ENCODE results near the gene USP6NL. TPM values are rescaled to one million over a fixed set of nuclear protein-coding genes. Genes with fewer than 3 reads are reported as not detected.
"Not testable (repeated sequence)": the region's sequence is repeated elsewhere in the genome, so short reads cannot be mapped to it uniquely, and the experiment has no call there.

Gene USP6NL
- total RNA-seq, 2 donors from 2014 or later = 13.5 to 19.3 TPM

GRCh38 chr10:11437391-11438142 is 173.9 kb downstream of the USP6NL start:
- H3K36me3 ChIP-seq = no peaks in the 10 kb centered on the region
- TF ChIP-seq, protein P1, sequence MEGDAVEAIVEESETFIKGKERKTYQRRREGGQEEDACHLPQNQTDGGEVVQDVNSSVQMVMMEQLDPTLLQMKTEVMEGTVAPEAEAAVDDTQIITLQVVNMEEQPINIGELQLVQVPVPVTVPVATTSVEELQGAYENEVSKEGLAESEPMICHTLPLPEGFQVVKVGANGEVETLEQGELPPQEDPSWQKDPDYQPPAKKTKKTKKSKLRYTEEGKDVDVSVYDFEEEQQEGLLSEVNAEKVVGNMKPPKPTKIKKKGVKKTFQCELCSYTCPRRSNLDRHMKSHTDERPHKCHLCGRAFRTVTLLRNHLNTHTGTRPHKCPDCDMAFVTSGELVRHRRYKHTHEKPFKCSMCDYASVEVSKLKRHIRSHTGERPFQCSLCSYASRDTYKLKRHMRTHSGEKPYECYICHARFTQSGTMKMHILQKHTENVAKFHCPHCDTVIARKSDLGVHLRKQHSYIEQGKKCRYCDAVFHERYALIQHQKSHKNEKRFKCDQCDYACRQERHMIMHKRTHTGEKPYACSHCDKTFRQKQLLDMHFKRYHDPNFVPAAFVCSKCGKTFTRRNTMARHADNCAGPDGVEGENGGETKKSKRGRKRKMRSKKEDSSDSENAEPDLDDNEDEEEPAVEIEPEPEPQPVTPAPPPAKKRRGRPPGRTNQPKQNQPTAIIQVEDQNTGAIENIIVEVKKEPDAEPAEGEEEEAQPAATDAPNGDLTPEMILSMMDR (IDR thresholded peaks at IDR 0.05) = no peak

DNA sequence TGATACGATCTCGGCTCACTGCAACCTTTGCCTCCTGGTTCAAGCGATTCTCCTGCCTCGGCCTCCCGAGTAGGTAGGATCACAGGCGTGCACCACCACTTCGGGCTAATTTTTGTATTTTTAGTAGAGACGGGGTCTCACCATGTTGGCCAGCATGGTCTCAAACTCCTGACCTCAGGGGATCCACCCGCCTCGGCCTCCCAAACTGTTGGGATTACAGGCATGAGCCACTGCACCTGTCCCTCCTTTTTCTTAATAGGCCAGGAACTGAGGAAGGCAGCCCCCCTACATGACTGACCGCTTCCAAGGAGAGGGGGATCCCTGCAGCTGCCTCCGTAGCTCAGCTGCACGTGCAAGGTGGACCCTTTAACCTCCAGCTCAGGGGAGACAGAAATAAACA is 175.0 kb downstream of the USP6NL start:
- H3K4me3 ChIP-seq; H3K9me3 ChIP-seq; DNase-seq; H3K4me1 ChIP-seq; H3K9ac ChIP-seq (ENCODE audit: low read depth in 2 of 2, low read length in 2 of 2); H3K36me3 ChIP-seq; H3K27ac ChIP-seq; H3K27me3 ChIP-seq; intact Hi-C loops (cut with DNase I): not testable (repeated sequence)

More at GRCh38 chr10:11437391-11438142, 173.9 kb downstream of the USP6NL start:
- no peak for DNase-seq
- H3K9ac ChIP-seq (ENCODE audit: low read depth in 2 of 2, low read length in 2 of 2) = no peak overlapping the region
- no peaks in the 10 kb centered on the region for H3K4me1 ChIP-seq
- H3K4me3 ChIP-seq = no peak overlapping the region
- no peaks in the 10 kb centered on the region for H3K9me3 ChIP-seq
- H3K27me3 ChIP-seq = no peaks in the 10 kb centered on the region
- H3K27ac ChIP-seq = no peak overlapping the region
- intact Hi-C loops (cut with DNase I) = no loop called here

- intact Hi-C loops (cut with DNase I) = no loop called here
- no peak overlapping the region for H3K27ac ChIP-seq
- no peak overlapping the region for H3K4me3 ChIP-seq
- no peak for DNase-seq
- TF ChIP-seq, protein P1 (IDR thresholded peaks at IDR 0.05) = no peak
- H3K9me3 ChIP-seq = no peaks in the 10 kb centered on the region
- H3K27me3 ChIP-seq = no peaks in the 10 kb centered on the region
- H3K9ac ChIP-seq (ENCODE audit: low read depth in 2 of 2, low read length in 2 of 2) = no peak overlapping the region
- H3K4me1 ChIP-seq = no peaks in the 10 kb centered on the region
- H3K36me3 ChIP-seq = no peaks in the 10 kb centered on the region
Observed at GRCh38 chr10:11435581-11435981, 175.9 kb downstream of the USP6NL start.

GRCh38 chr10:11434324-11434723 is 177.1 kb downstream of the USP6NL start:
- Histone ChIP-seq H3K9ac (ENCODE audit: low read depth in 2 of 2, low read length in 2 of 2) (no peak overlapping the region), H3K9me3 (no peaks in the 10 kb centered on the region), H3K27me3 (no peaks in the 10 kb centered on the region), H3K36me3 (no peaks in the 10 kb centered on the region), H3K4me3 (no peak overlapping the region), H3K27ac (no peak overlapping the region), H3K4me1 (no peaks in the 10 kb centered on the region)
- no peak for DNase-seq
- intact Hi-C loops (cut with DNase I) = no loop called here
- TF ChIP-seq, protein P1 (IDR thresholded peaks at IDR 0.05) = no peak

DNA sequence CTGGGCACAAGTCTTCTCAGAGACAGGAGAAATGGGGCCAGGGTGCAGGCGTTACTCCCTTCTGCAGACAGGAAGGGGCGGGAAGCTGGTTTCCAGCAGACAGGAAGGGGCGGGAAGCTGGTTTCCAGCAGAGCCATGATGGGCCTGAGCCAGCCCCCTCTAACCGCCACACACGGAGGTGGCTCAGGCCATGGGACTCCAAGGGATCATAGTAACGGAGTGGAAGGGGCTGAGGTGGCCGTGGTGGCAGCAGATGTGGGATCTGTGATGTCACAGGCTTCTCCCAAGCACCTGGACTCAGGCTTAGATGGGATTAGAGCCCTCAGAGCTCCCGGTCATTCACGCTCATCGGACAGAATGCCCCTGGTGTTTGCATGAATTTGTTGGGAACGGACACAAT is 177.8 kb downstream of the USP6NL start:
- DNase-seq = no peak
- Histone ChIP-seq H3K9me3 (no peaks in the 10 kb centered on the region), H3K4me3 (no peak overlapping the region), H3K36me3 (no peaks in the 10 kb centered on the region), H3K9ac (ENCODE audit: low read depth in 2 of 2, low read length in 2 of 2) (no peak overlapping the region), H3K27ac (no peak overlapping the region), H3K27me3 (no peaks in the 10 kb centered on the region), H3K4me1 (no peaks in the 10 kb centered on the region)
- TF ChIP-seq, protein P1 (IDR thresholded peaks at IDR 0.05) = no peak
- intact Hi-C loops (cut with DNase I) = no loop called here

DNA sequence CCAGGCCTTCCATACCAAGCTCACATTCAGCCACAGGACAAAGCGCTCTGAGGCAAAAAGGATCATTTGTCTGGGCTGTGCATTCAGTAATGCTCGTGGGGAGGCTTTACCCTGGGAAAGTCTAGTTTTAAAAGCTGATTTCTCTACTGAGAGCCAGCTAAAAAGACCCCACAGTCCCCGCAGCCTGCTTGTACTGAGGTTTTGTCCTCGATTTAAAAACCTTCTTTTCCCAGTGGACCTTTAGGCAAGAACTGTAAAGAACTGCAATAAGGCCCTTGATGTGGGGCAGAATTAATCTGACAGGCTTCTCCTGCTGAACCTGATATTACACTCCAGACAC is 180.3 kb downstream of the USP6NL start:
- no peak for DNase-seq
- no peaks in the 10 kb centered on the region for H3K27me3 ChIP-seq
- intact Hi-C loops (cut with DNase I) = no loop called here
- H3K4me1 ChIP-seq = no peaks in the 10 kb centered on the region
- H3K9me3 ChIP-seq = no peaks in the 10 kb centered on the region
- H3K36me3 ChIP-seq = no peaks in the 10 kb centered on the region
- no peak overlapping the region for H3K27ac ChIP-seq
- TF ChIP-seq, protein P1 (IDR thresholded peaks at IDR 0.05) = no peak
- no peak overlapping the region for H3K9ac ChIP-seq (ENCODE audit: low read depth in 2 of 2, low read length in 2 of 2)
- H3K4me3 ChIP-seq = no peak overlapping the region

All from colonic mucosa (tissue), 4 donors.